GM19452 (cell line): ENCODE measurements around the gene PRKCZ.
A peak's percentile ranks its signal among the peaks of the same experiment; 100 is the strongest.

Experiments
- ATAC-seq: cut with Tn5 transposase; IDR thresholded peaks from one replicate; pipeline ENCODE4 v1.9.1; 2021; ENCODE audit not compliant: unreplicated experiment

The PRKCZ gene

GRCh38 chr1:2224170-2224584, 174.0 kb downstream of the PRKCZ start:
- no peak for ATAC-seq

- no peak for ATAC-seq
Measured at GRCh38 chr1:2224631-2225428, 174.6 kb downstream of the PRKCZ start.

- peak; percentile 2 for ATAC-seq
Measured at GRCh38 chr1:2226525-2227345, 176.5 kb downstream of the PRKCZ start.

GRCh38 chr1:2227346-2228156, 177.3 kb downstream of the PRKCZ start:
- ATAC-seq: peak; percentile 87

- no peak for ATAC-seq
Measured at GRCh38 chr1:2228157-2228594, 178.0 kb downstream of the PRKCZ start, which contains the start of gene SKI. Gene SKI, plus strand, starts transcription at chr1:2228319. Its CDS starts 448 bp downstream, at chr1:2228767.

GRCh38 chr1:2228694-2229036, 178.5 kb downstream of the PRKCZ start:
- ATAC-seq: no peak

- ATAC-seq: no peak
Measured at GRCh38 chr1:2229037-2229864, 179.0 kb downstream of the PRKCZ start.

- ATAC-seq: no peak
Measured at GRCh38 chr1:2229911-2230731, 179.9 kb downstream of the PRKCZ start.

GRCh38 chr1:2230781-2231531, 180.7 kb downstream of the PRKCZ start:
- ATAC-seq: no peak

- no peak for ATAC-seq
Measured at GRCh38 chr1:2231532-2232254, 181.5 kb downstream of the PRKCZ start.

GRCh38 chr1:2232255-2232915, 182.2 kb downstream of the PRKCZ start:
- ATAC-seq: no peak

- no peak for ATAC-seq
Measured at GRCh38 chr1:2232916-2233438, 182.8 kb downstream of the PRKCZ start.

GRCh38 chr1:2233468-2233867, 183.3 kb downstream of the PRKCZ start:
- ATAC-seq: no peak

GRCh38 chr1:2233997-2234761, 184.0 kb downstream of the PRKCZ start:
- ATAC-seq: no peak

- no peak for ATAC-seq
Measured at GRCh38 chr1:2234762-2235113, 184.5 kb downstream of the PRKCZ start.
